SK-N-SH (cell line): ENCODE data around the gene BMPR1B.

Source experiments
- EP300 ChIP-seq, 2 experiments: IDR thresholded peaks; 2 replicates each; pipeline versions ENCODE4 v1.4.0 to v1.6.1; 2012; ENCODE audit warnings: borderline replicate concordance in 1 of 2, low read depth in 1 of 2, low read length in 1 of 2
- GABPA ChIP-seq: IDR thresholded peaks from 2 replicates; pipeline ENCODE4 v1.4.0; 2012; ENCODE audit warnings: low read depth, mild to moderate bottlenecking
- GATA2 ChIP-seq: sonication (generic); formaldehyde crosslinking; IDR thresholded peaks from 2 replicates; pipeline ENCODE4 v1.5.0; 2020; ENCODE audit warnings: mild to moderate bottlenecking, missing genetic modification reagents
- RAD21 ChIP-seq: IDR thresholded peaks from 2 replicates; pipeline ENCODE4 v1.6.1; 2012; ENCODE audit warnings: mild to moderate bottlenecking, low read length
- TF ChIP-seq, protein P1 (sequence below): fragments of 150-350 bp; IDR thresholded peaks from 2 replicates; pipeline ENCODE4 v1.6.1; 2017; ENCODE audit warnings: antibody characterized with exemption, low read length, low read depth, borderline replicate concordance
- TF ChIP-seq, protein P2 (sequence below): fragments of 200-600 bp; sonication (generic); IDR thresholded peaks from 2 replicates; pipeline ENCODE4 v1.6.1; 2017; ENCODE audit warnings: antibody characterized with exemption, mild to moderate bottlenecking, moderate library complexity

GRCh38 chr4:94848326-94848725 lies 90.6 kb downstream of the BMPR1B start:
- TF ChIP-seq GABPA: no peak
- TF ChIP-seq, protein P1, sequence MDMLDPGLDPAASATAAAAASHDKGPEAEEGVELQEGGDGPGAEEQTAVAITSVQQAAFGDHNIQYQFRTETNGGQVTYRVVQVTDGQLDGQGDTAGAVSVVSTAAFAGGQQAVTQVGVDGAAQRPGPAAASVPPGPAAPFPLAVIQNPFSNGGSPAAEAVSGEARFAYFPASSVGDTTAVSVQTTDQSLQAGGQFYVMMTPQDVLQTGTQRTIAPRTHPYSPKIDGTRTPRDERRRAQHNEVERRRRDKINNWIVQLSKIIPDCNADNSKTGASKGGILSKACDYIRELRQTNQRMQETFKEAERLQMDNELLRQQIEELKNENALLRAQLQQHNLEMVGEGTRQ: no peak
- TF ChIP-seq RAD21: no peak
- TF ChIP-seq, protein P2, sequence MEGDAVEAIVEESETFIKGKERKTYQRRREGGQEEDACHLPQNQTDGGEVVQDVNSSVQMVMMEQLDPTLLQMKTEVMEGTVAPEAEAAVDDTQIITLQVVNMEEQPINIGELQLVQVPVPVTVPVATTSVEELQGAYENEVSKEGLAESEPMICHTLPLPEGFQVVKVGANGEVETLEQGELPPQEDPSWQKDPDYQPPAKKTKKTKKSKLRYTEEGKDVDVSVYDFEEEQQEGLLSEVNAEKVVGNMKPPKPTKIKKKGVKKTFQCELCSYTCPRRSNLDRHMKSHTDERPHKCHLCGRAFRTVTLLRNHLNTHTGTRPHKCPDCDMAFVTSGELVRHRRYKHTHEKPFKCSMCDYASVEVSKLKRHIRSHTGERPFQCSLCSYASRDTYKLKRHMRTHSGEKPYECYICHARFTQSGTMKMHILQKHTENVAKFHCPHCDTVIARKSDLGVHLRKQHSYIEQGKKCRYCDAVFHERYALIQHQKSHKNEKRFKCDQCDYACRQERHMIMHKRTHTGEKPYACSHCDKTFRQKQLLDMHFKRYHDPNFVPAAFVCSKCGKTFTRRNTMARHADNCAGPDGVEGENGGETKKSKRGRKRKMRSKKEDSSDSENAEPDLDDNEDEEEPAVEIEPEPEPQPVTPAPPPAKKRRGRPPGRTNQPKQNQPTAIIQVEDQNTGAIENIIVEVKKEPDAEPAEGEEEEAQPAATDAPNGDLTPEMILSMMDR: no peak
- TF ChIP-seq GATA2 (CRISPR knock-in tag): no peak
- TF ChIP-seq EP300 (IDR thresholded peaks at IDR 0.05; ENCODE audit: borderline replicate concordance in 1 of 2, low read depth in 1 of 2, low read length in 1 of 2): no peak
